GM12878 (cell line): ENCODE data around the gene SCD5. TPM values are rescaled to one million over a fixed set of nuclear protein-coding genes. Genes with fewer than 3 reads are reported as not detected.

ENCODE experiments used
- ATAC-seq: fragments of 200-7000 bp; cut with Tn5 transposase; 3 replicates; pipeline ENCODE4 v1.9.1; 2020; ENCODE audit warnings: mild to moderate bottlenecking, moderate library complexity
- BruUV-seq: library from RNA; stranded (reverse); fragments of 400-500 nt; replicated peaks from 2 replicates; lab custom pipeline; 2021; lab: Mats Ljungman, UMichigan
- CTCF ChIA-PET: fragments of 300-600 bp; sonication (Branson Sonifier 250); formaldehyde crosslinking; extraction: SDS; loops from one replicate; lab custom pipeline; 2021; ENCODE audit warnings: inconsistent platforms; lab: Yijun Ruan, JAX
- POLR2A ChIA-PET: fragments of 350-600 bp; formaldehyde crosslinking; extraction: SDS; loops from one replicate; lab custom pipeline; 2021; ENCODE audit warnings: inconsistent platforms; lab: Charles Lee
- RAD21 ChIA-PET: fragments of 300-600 bp; sonication (Branson Sonifier 250); formaldehyde crosslinking; loops from one replicate; lab custom pipeline; 2023; ENCODE audit warnings: antibody characterized with exemption; ENCODE audit not compliant: unreplicated experiment; lab: Charles Lee
- SMC1A ChIA-PET: fragments of 300-600 bp; sonication (Branson Sonifier 250); formaldehyde crosslinking; loops from one replicate; lab custom pipeline; 2023; ENCODE audit not compliant: unreplicated experiment, uncharacterized antibody; lab: Charles Lee
- DNase-seq: peaks from one replicate; pipeline ENCODE4 v3.0.0-alpha.2; 2011; ENCODE audit warnings: low read depth, low spot score
- FAIRE-seq: peaks from 3 replicates; lab custom pipeline; 2011; peaks lifted over from hg19 to GRCh38; lab: Jason Lieb, UNC
- H2AFZ ChIP-seq: 2 replicates; pipeline ENCODE4 v1.6.0; 2011; ENCODE audit warnings: low read depth, low read length, control low read depth; ENCODE audit not compliant: control insufficient read depth
- H3K27ac ChIP-seq: 2 replicates; pipeline ENCODE4 v1.5.1; 2011; ENCODE audit warnings: control low read depth; ENCODE audit not compliant: control insufficient read depth, insufficient read depth
- H3K27me3 ChIP-seq, 2 experiments: replicated peaks in 1 of 2; 2 replicates each; pipeline versions ENCODE4 v1.6.0 to v1.6.1; 2011; ENCODE audit warnings: low read length in 1 of 2; ENCODE audit not compliant: control insufficient read depth in 2 of 2, insufficient read depth in 2 of 2
- H3K36me3 ChIP-seq, 2 experiments: 2 replicates each; pipeline ENCODE4 v1.5.1; 2011; ENCODE audit warnings: low read length in 1 of 2; ENCODE audit not compliant: control insufficient read depth in 2 of 2, insufficient read depth in 2 of 2
- H3K4me1 ChIP-seq: 2 replicates; pipeline ENCODE4 v1.6.1; 2011; ENCODE audit warnings: mild to moderate bottlenecking, low read length, moderate library complexity, mixed read lengths; ENCODE audit not compliant: control insufficient read depth, insufficient read depth
- H3K4me2 ChIP-seq: 2 replicates; pipeline ENCODE4 v1.6.0; 2011; ENCODE audit warnings: control low read depth; ENCODE audit not compliant: control insufficient read depth, insufficient read depth
- H3K4me3 ChIP-seq: fragments of 200-600 bp; sonication (generic); 2 replicates; pipeline ENCODE4 v1.5.1; 2016
- H3K79me2 ChIP-seq: 2 replicates; pipeline ENCODE4 v1.6.0; 2011; ENCODE audit warnings: low read length; ENCODE audit not compliant: control insufficient read depth, insufficient read depth
- H3K9ac ChIP-seq: 2 replicates; pipeline ENCODE4 v1.8.0; 2011; ENCODE audit warnings: low read length, control low read depth, mixed read lengths; ENCODE audit not compliant: control insufficient read depth, insufficient read depth
- H3K9me3 ChIP-seq: replicated peaks from 3 replicates; pipeline ENCODE4 v1.5.1; 2011; ENCODE audit warnings: mild to moderate bottlenecking, low read length; ENCODE audit not compliant: control insufficient read depth, insufficient read depth
- H4K20me1 ChIP-seq: 2 replicates; pipeline ENCODE4 v1.6.0; 2011; ENCODE audit not compliant: control insufficient read depth, insufficient read depth
- EGR1 ChIP-seq, 2 experiments: IDR thresholded peaks; 1 replicate in 1 of 2; 2 replicates in 1 of 2; pipeline ENCODE4 v1.6.1; 2011 to 2012; ENCODE audit warnings: low read depth in 2 of 2, low read length in 2 of 2, borderline replicate concordance in 1 of 2, mild to moderate bottlenecking in 1 of 2, moderate library complexity in 1 of 2
- ESRRA ChIP-seq: IDR thresholded peaks from 2 replicates; pipeline ENCODE4 v1.6.1; 2012; ENCODE audit warnings: mild to moderate bottlenecking, low read length, improper control_type of control experiment
- EZH2 ChIP-seq: IDR thresholded peaks from 2 replicates; pipeline ENCODE4 v1.6.1; 2012; ENCODE audit warnings: low read depth, mild to moderate bottlenecking, control low read depth, inconsistent platforms, low read length, borderline replicate concordance; ENCODE audit not compliant: control insufficient read depth
- KAT2A ChIP-seq: conservative IDR thresholded peaks from 2 replicates; pipeline ENCODE4 v1.6.1; 2011; ENCODE audit warnings: low read depth, low read length; ENCODE audit not compliant: control insufficient read depth
- MTA3 ChIP-seq: IDR thresholded peaks from 2 replicates; pipeline ENCODE4 v1.6.1; 2012; ENCODE audit warnings: low read length, inconsistent platforms, borderline replicate concordance
- SIN3A ChIP-seq: IDR thresholded peaks from 2 replicates; pipeline ENCODE4 v1.6.1; 2012; ENCODE audit warnings: low read depth, low read length, improper control_type of control experiment
- WRNIP1 ChIP-seq: IDR thresholded peaks from 2 replicates; pipeline ENCODE4 v1.6.1; 2011; ENCODE audit warnings: low read depth, low read length, improper control_type of control experiment, borderline replicate concordance
- WGBS: methylation state at CpG from one replicate; pipeline ENCODE4 v1.1.6; 2016; ENCODE audit warnings: low lambda C conversion rate; ENCODE audit not compliant: insufficient replicate concordance, insufficient coverage; ENCODE audit errors: missing lambda C conversion rate; 5-methylcytosine and 5-hydroxymethylcytosine counted together
- in situ Hi-C: fragments of 300-500 bp; cut with MboI; formaldehyde crosslinking; loops from 9 replicates; pipeline ENCODE4 v1.14.3; 2018; ENCODE audit warnings: mixed read lengths
- intact Hi-C: fragments of 100-400 bp; cut with micrococcal nuclease; formaldehyde crosslinking; loops from one replicate; pipeline ENCODE4 v1.14.2; 2022; ENCODE audit not compliant: unreplicated experiment
- polyA plus RNA-seq, 11 experiments: library from polyadenylated mRNA; depleted of rRNA in 4 of 11; unstranded in 6 of 11; stranded (reverse) in 5 of 11; fragments of >200 nt; fragmentation: Nextera tagmentation in 4 of 11; fragmentation: Illumina TruSeq in 1 of 11; extraction: Ambion mirVana in 4 of 11; extraction: Trizol in 1 of 11; gene quantifications; 1 replicate in 1 of 11; 2 replicates in 10 of 11; pipeline versions ENCODE4 v1.2.1 to v1.2.3, GENCODE V29; 2011 to 2016; ENCODE audit warnings: inconsistent platforms in 2 of 11, missing spikeins in 2 of 11, low read depth in 1 of 11
- total RNA-seq, 4 experiments: library from RNA; depleted of rRNA in 3 of 4; stranded (reverse); fragments of >200 nt in 3 of 4; fragmentation: Illumina TruSeq in 1 of 4; extraction: Trizol in 1 of 4; gene quantifications; 2 replicates each; pipeline versions ENCODE4 v1.2.1 to v1.2.3, GENCODE V29; 2013 to 2021
- TF ChIP-seq, protein P1 (sequence below): fragments of 450-650 bp; IDR thresholded peaks from 2 replicates; pipeline ENCODE4 v1.6.1; 2018; ENCODE audit warnings: borderline replicate concordance, mild to moderate bottlenecking; ENCODE audit not compliant: partially characterized antibody
- TF ChIP-seq, protein P2 (sequence below): fragments of 450-650 bp; IDR thresholded peaks from 2 replicates; pipeline ENCODE4 v1.6.1; 2017; ENCODE audit warnings: mild to moderate bottlenecking, moderate library complexity

The SCD5 gene
- total and polyA plus RNA-seq, 10 of the 15 experiments (the other 5 are each of a cell fraction or from before 2014, with no cell fraction given) = 2.4 to 15.0 (median 4.2) TPM

DNA sequence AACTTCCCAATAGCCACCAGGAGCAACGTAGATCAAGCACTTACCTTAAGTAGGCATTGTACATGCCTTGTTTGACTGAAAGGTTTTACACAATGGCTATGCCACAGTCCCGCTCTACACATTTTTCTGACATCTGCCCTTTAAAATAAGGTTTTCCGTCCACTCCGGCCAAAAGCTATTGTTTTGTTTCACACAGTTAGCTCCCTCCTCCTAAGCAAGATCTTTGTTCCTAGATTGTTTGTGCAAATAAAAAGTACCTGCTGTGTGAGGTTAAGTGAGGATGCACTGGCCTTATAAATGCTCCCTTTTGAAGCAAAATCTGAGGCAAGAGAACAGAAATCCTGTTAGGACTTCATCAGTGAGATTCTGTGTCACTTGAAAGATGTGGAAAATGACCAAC, 11.8 kb downstream of the SCD5 start:
- TF ChIP-seq EGR1 (IDR thresholded peaks at IDR 0.05; ENCODE audit: borderline replicate concordance in 1 of 2, low read depth in 2 of 2, low read length in 2 of 2) (no peak), MTA3 (no peak), EZH2 (no peak), WRNIP1 (no peak), KAT2A (no peak), ESRRA (no peak)
- Histone ChIP-seq H3K9ac (no peak overlapping the region), H3K4me1 (no peaks in the 10 kb centered on the region), H3K4me2 (no peak overlapping the region), H3K4me3 (no peak overlapping the region), H3K27ac (no peak overlapping the region), H4K20me1 (no peaks in the 10 kb centered on the region), H2AFZ (no peak overlapping the region), H3K9me3 (no peaks in the 10 kb centered on the region), H3K79me2 (no peaks in the 10 kb centered on the region), H3K27me3 (no peaks in the 10 kb centered on the region), H3K36me3 (no peaks in the 10 kb centered on the region)
- ChIA-PET SMC1A (interaction anchor here (3.1 kb wide), 1 partner anchor 13 kb away, joined by 13 read pairs; the partner anchor contains the start of gene SCD5), RAD21 (no interaction called here), POLR2A (no interaction called here), CTCF (no interaction called here)
- FAIRE-seq (no peak), ATAC-seq (no peak), DNase-seq (no peak)
- WGBS = 54% methylated on average over 4 of the region's 4 CpGs
- BruUV-seq = no TSS peak
- in situ Hi-C loops = no loop called here
- intact Hi-C loops = no loop called here

DNA sequence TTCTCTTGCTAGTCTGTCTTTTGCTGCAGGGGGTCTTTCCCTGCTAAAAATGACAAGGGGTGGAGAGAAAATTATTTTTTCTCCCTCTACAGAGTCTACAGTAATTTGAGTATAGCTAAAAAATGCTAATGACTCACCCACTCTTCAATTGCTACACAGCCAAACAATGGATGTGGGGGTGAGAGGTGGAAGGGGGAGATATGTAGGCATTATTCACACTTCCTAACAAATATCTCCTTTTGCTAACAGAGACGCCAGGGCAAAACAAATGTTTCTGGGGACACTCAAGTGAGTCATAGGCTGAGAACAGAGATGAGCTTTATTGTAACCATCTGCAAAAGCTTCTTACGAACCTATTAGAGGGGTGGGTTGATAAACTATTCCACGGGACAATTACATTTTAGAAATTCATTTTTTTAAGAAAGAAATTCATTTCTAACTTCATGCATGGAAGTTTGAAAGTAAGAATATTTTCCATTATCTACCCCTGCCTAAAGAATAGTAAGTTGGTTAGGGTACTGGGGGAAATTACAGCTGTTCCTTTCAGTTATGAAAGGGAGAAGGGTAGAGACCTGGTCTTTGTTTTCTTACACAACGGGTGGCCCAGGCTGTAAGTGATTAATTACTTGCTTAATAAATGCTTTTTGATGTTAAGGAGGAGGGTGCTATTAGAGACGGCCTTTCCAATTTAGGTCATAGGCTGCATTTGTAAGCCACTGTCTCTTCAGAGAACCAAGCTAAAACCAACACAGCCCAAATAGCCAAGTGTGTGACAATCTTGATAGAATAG, 12.8 kb downstream of the SCD5 start:
- ChIA-PET POLR2A (interaction anchor here (0.7 kb wide), 1 partner anchor 9 kb away, joined by 3 read pairs; no protein-coding TSS in a partner anchor), RAD21 (interaction anchor here (1.5 kb wide), 1 partner anchor 14 kb away, joined by 7 read pairs; the partner anchor contains the start of gene SCD5), SMC1A (interaction anchor here (1.2 to 3.1 kb wide), 2 partner anchors 14 to 222 kb away, joined by 3 to 13 read pairs; partner anchors contain the start of gene SCD5), CTCF (interaction anchor here (1.5 kb wide), 1 partner anchor 14 kb away, joined by 4 read pairs; no protein-coding TSS in a partner anchor)
- in situ Hi-C loops (no loop called here), intact Hi-C loops (no loop called here)
- Histone ChIP-seq H3K4me3 (no peak overlapping the region), H3K4me1 (peaks cover 5% of the 10 kb centered on the region), H4K20me1 (no peaks in the 10 kb centered on the region), H3K27me3 (no peaks in the 10 kb centered on the region), H3K9ac (no peak overlapping the region), H3K27ac (no peak overlapping the region), H3K4me2 (no peak overlapping the region), H3K36me3 (no peaks in the 10 kb centered on the region), H3K9me3 (no peaks in the 10 kb centered on the region), H3K79me2 (no peaks in the 10 kb centered on the region), H2AFZ (no peak overlapping the region)
- BruUV-seq = no TSS peak
- ATAC-seq (no peak), FAIRE-seq (no peak), DNase-seq (no peak)
- 34% methylated on average over 5 of the region's 5 CpGs for WGBS
- TF ChIP-seq, protein P1, sequence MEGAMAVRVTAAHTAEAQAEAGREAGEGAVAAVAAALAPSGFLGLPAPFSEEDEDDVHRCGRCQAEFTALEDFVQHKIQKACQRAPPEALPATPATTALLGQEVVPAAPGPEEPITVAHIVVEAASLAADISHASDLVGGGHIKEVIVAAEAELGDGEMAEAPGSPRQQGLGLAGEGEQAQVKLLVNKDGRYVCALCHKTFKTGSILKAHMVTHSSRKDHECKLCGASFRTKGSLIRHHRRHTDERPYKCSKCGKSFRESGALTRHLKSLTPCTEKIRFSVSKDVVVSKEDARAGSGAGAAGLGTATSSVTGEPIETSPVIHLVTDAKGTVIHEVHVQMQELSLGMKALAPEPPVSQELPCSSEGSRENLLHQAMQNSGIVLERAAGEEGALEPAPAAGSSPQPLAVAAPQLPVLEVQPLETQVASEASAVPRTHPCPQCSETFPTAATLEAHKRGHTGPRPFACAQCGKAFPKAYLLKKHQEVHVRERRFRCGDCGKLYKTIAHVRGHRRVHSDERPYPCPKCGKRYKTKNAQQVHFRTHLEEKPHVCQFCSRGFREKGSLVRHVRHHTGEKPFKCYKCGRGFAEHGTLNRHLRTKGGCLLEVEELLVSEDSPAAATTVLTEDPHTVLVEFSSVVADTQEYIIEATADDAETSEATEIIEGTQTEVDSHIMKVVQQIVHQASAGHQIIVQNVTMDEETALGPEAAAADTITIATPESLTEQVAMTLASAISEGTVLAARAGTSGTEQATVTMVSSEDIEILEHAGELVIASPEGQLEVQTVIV = no peak
- TF ChIP-seq, protein P2, sequence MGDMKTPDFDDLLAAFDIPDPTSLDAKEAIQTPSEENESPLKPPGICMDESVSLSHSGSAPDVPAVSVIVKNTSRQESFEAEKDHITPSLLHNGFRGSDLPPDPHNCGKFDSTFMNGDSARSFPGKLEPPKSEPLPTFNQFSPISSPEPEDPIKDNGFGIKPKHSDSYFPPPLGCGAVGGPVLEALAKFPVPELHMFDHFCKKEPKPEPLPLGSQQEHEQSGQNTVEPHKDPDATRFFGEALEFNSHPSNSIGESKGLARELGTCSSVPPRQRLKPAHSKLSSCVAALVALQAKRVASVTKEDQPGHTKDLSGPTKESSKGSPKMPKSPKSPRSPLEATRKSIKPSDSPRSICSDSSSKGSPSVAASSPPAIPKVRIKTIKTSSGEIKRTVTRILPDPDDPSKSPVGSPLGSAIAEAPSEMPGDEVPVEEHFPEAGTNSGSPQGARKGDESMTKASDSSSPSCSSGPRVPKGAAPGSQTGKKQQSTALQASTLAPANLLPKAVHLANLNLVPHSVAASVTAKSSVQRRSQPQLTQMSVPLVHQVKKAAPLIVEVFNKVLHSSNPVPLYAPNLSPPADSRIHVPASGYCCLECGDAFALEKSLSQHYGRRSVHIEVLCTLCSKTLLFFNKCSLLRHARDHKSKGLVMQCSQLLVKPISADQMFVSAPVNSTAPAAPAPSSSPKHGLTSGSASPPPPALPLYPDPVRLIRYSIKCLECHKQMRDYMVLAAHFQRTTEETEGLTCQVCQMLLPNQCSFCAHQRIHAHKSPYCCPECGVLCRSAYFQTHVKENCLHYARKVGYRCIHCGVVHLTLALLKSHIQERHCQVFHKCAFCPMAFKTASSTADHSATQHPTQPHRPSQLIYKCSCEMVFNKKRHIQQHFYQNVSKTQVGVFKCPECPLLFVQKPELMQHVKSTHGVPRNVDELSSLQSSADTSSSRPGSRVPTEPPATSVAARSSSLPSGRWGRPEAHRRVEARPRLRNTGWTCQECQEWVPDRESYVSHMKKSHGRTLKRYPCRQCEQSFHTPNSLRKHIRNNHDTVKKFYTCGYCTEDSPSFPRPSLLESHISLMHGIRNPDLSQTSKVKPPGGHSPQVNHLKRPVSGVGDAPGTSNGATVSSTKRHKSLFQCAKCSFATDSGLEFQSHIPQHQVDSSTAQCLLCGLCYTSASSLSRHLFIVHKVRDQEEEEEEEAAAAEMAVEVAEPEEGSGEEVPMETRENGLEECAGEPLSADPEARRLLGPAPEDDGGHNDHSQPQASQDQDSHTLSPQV = no peak
- TF ChIP-seq SIN3A = no peak
